Mesothelial cell of epicardium (in vitro differentiated cells): ENCODE measurements around the gene LRRFIP1. TPM values are rescaled to one million over a fixed set of nuclear protein-coding genes. Genes with fewer than 3 reads are reported as not detected.

Experiments used
- DNase-seq, 2 experiments: peaks; one replicate each; pipeline ENCODE4 v3.0.0; 2021; ENCODE audit warnings: low spot score in 2 of 2; ENCODE audit not compliant: unreplicated experiment in 2 of 2
- H3K27ac Mint-ChIP-seq: 2 replicates; pipeline ENCODE4 v1.8.0; 2021; ENCODE audit warnings: mixed read lengths
- H3K27me3 Mint-ChIP-seq: 2 replicates; pipeline ENCODE4 v1.8.0; 2021; ENCODE audit warnings: low read depth, mixed read lengths
- H3K36me3 Mint-ChIP-seq: 2 replicates; pipeline ENCODE4 v1.8.0; 2021; ENCODE audit warnings: mixed read lengths
- H3K4me1 Mint-ChIP-seq: 2 replicates; pipeline ENCODE4 v1.8.0; 2021; ENCODE audit warnings: mixed read lengths
- H3K4me3 Mint-ChIP-seq: 2 replicates; pipeline ENCODE4 v1.8.0; 2021; ENCODE audit warnings: mild to moderate bottlenecking, moderate library complexity, mixed read lengths
- H3K9me3 Mint-ChIP-seq: 2 replicates; pipeline ENCODE4 v1.8.0; 2021; ENCODE audit warnings: mixed read lengths
- CTCF ChIP-seq: fragments of 200-600 bp; sonication (generic); IDR thresholded peaks from one replicate; pipeline ENCODE4 v1.5.0; 2021; ENCODE audit warnings: antibody characterized with exemption; ENCODE audit not compliant: unreplicated experiment
- total RNA-seq: library from RNA; stranded (reverse); gene quantifications from 3 replicates; pipeline ENCODE4 v1.2.1, GENCODE V29; 2021

The LRRFIP1 gene
- total RNA-seq, 1 donor from 2014 or later: 47.5 TPM

- Mint-ChIP-seq H3K27me3 (peaks cover 12% of the 10 kb centered on the region), H3K27ac (no peak overlapping the region), H3K4me3 (no peak overlapping the region), H3K9me3 (no peaks in the 10 kb centered on the region), H3K36me3 (no peaks in the 10 kb centered on the region), H3K4me1 (peaks cover 34% of the 10 kb centered on the region)
- no peak for TF ChIP-seq CTCF
- DNase-seq: no peak
These were observed 30.7 kb upstream of the LRRFIP1 start for GRCh38 chr2:237596520-237597195.

GRCh38 chr2:237597196-237598145, 29.9 kb upstream of the LRRFIP1 start:
- H3K27me3 Mint-ChIP-seq: peaks cover 17% of the 10 kb centered on the region
- H3K4me1 Mint-ChIP-seq: peaks cover 38% of the 10 kb centered on the region
- no peak overlapping the region for H3K27ac Mint-ChIP-seq
- H3K36me3 Mint-ChIP-seq: no peaks in the 10 kb centered on the region
- no peak overlapping the region for H3K4me3 Mint-ChIP-seq
- H3K9me3 Mint-ChIP-seq: no peaks in the 10 kb centered on the region
- DNase-seq: no peak
- no peak for TF ChIP-seq CTCF

GRCh38 chr2:237598468-237599208, 28.7 kb upstream of the LRRFIP1 start:
- Mint-ChIP-seq H3K4me3 (no peak overlapping the region), H3K9me3 (no peaks in the 10 kb centered on the region), H3K27ac (no peak overlapping the region), H3K36me3 (no peaks in the 10 kb centered on the region), H3K4me1 (peaks cover 47% of the 10 kb centered on the region), H3K27me3 (peaks cover 25% of the 10 kb centered on the region)
- no peak for DNase-seq
- no peak for TF ChIP-seq CTCF

- H3K27ac Mint-ChIP-seq: no peak overlapping the region
- TF ChIP-seq CTCF: no peak
- H3K27me3 Mint-ChIP-seq: peaks cover 25% of the 10 kb centered on the region
- no peak overlapping the region for H3K4me3 Mint-ChIP-seq
- H3K9me3 Mint-ChIP-seq: no peaks in the 10 kb centered on the region
- peaks cover 43% of the 10 kb centered on the region for H3K4me1 Mint-ChIP-seq
- H3K36me3 Mint-ChIP-seq: no peaks in the 10 kb centered on the region
- no peak for DNase-seq
These were observed 27.8 kb upstream of the LRRFIP1 start for GRCh38 chr2:237599465-237600110.

GRCh38 chr2:237600205-237600846, 27.1 kb upstream of the LRRFIP1 start:
- Mint-ChIP-seq H3K27me3 (peaks cover 22% of the 10 kb centered on the region), H3K4me1 (peaks cover 36% of the 10 kb centered on the region), H3K27ac (no peak overlapping the region), H3K36me3 (no peaks in the 10 kb centered on the region), H3K9me3 (no peaks in the 10 kb centered on the region), H3K4me3 (no peak overlapping the region)
- no peak for DNase-seq
- no peak for TF ChIP-seq CTCF
